Measurements from ENCODE around the gene CNOT6.
"Not testable (repeated sequence)": the region's sequence is repeated elsewhere in the genome, so short reads cannot be mapped to it uniquely, and the experiment has no call there.

DNA sequence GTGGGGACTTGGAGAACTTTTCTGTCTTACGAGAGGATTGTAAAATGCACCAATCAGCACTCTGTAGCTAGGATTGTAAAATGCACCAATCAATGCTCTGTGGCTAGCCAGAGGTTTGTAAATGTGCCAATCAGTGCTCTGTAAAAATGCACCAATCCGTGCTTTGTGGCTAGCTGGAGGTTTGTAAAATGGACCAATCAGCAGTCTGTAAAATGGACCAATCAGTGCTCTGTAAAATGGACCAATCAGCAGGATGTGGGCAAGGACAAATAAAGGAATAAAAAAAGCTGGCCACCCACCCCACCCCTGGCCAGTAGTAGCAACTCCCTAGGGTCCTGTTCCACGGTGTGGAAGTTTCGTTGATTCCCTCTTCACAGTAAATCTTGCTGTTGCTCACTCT lies 29.1 kb upstream of the CNOT6 start:
- not testable (repeated sequence) for TF ChIP-seq POLR2A, POLR2AphosphoS5 (IDR thresholded peaks at IDR 0.05)

All from prostate gland (tissue), 1 donor.